GM12891 (cell line): ENCODE data around the gene SF1.

Experiments
- POLR2A ChIP-seq: IDR thresholded peaks from 2 replicates; pipeline ENCODE4 v1.6.1; 2011; ENCODE audit warnings: low read depth, low read length, control low read depth
- POLR2AphosphoS5 ChIP-seq: IDR thresholded peaks from 2 replicates; pipeline ENCODE4 v1.6.1; 2011; ENCODE audit warnings: low read depth, low read length, control low read depth

GRCh38 chr11:64752175-64752970, 26.0 kb downstream of the SF1 start:
- TF ChIP-seq POLR2A (no peak), POLR2AphosphoS5 (no peak)
